IMR-90 (cell line): Measurements from ENCODE around the gene CDH12. TPM values are rescaled to one million over a fixed set of nuclear protein-coding genes. Genes with fewer than 3 reads are reported as not detected.

Experiments
- ATAC-seq: fragments of 200-7000 bp; cut with Tn5 transposase; 2 replicates; pipeline ENCODE4 v1.9.1; 2020; ENCODE audit warnings: low read depth, mild to moderate bottlenecking, moderate library complexity
- BruUV-seq: library from RNA; stranded (reverse); fragments of 400-500 nt; replicated peaks from 2 replicates; lab custom pipeline; 2021; lab: Mats Ljungman, UMichigan
- CTCF ChIA-PET: fragments of 300-600 bp; formaldehyde crosslinking; extraction: SDS; loops from one replicate; lab custom pipeline; 2021; ENCODE audit warnings: antibody characterized with exemption; lab: Yijun Ruan, JAX
- POLR2A ChIA-PET: fragments of 300-600 bp; sonication (Branson Sonifier 250); formaldehyde crosslinking; loops from one replicate; lab custom pipeline; 2022; ENCODE audit warnings: antibody characterized with exemption; ENCODE audit not compliant: unreplicated experiment; lab: Charles Lee
- DNase-seq: peaks from one replicate; pipeline ENCODE4 v3.0.0; 2013
- H2AFZ ChIP-seq: replicated peaks from 2 replicates; pipeline ENCODE3; 2013; ENCODE audit warnings: low read length, mild to moderate bottlenecking; ENCODE audit not compliant: poor library complexity
- H2AK5ac ChIP-seq: 2 replicates; pipeline ENCODE4 v1.6.1; 2013; ENCODE audit warnings: low read depth, low read length, inconsistent platforms
- H2AK9ac ChIP-seq: replicated peaks from 2 replicates; pipeline ENCODE3; 2013; ENCODE audit warnings: mild to moderate bottlenecking, low read depth, low read length, moderate library complexity; ENCODE audit not compliant: poor library complexity
- H2BK120ac ChIP-seq: 2 replicates; pipeline ENCODE4 v1.6.1; 2013; ENCODE audit warnings: low read depth, low read length, inconsistent platforms
- H2BK15ac ChIP-seq: 3 replicates; pipeline ENCODE4 v1.6.1; 2013; ENCODE audit warnings: low read depth, low read length, inconsistent platforms
- H2BK20ac ChIP-seq: 2 replicates; pipeline ENCODE4 v1.6.1; 2013; ENCODE audit warnings: low read depth, mild to moderate bottlenecking, inconsistent platforms, low read length, moderate library complexity
- H2BK5ac ChIP-seq: 2 replicates; pipeline ENCODE4 v1.6.1; 2013; ENCODE audit warnings: mild to moderate bottlenecking, low read depth, low read length, inconsistent platforms; ENCODE audit not compliant: poor library complexity, severe bottlenecking
- H3K14ac ChIP-seq: replicated peaks from 2 replicates; pipeline ENCODE4 v1.6.1; 2013; ENCODE audit warnings: low read depth, low read length, inconsistent platforms
- H3K18ac ChIP-seq: 2 replicates; pipeline ENCODE4 v1.6.1; 2013; ENCODE audit warnings: low read depth, low read length, control low read depth
- H3K23ac ChIP-seq: 2 replicates; pipeline ENCODE4 v1.6.1; 2013; ENCODE audit warnings: low read depth, low read length, inconsistent platforms
- H3K27ac ChIP-seq: 2 replicates; pipeline ENCODE4 v1.5.1; 2013; ENCODE audit warnings: mild to moderate bottlenecking, control low read depth, low read length; ENCODE audit not compliant: insufficient read depth
- H3K27me3 ChIP-seq: 2 replicates; pipeline ENCODE4 v1.6.1; 2013; ENCODE audit warnings: low read length; ENCODE audit not compliant: control insufficient read depth, insufficient read depth
- H3K36me3 ChIP-seq: 2 replicates; pipeline ENCODE4 v1.6.1; 2013; ENCODE audit warnings: low read length, mixed read lengths; ENCODE audit not compliant: control insufficient read depth, insufficient read depth
- H3K4ac ChIP-seq: 2 replicates; pipeline ENCODE4 v1.6.1; 2013; ENCODE audit warnings: low read depth, low read length, inconsistent platforms
- H3K4me1 ChIP-seq: 2 replicates; pipeline ENCODE4 v1.6.1; 2013; ENCODE audit warnings: low read length, mixed read lengths; ENCODE audit not compliant: control insufficient read depth, insufficient read depth
- H3K4me2 ChIP-seq: 2 replicates; pipeline ENCODE4 v1.6.1; 2013; ENCODE audit warnings: low read depth, mild to moderate bottlenecking, control low read depth, low read length, moderate library complexity
- H3K4me3 ChIP-seq: 2 replicates; pipeline ENCODE4 v1.5.1; 2013; ENCODE audit warnings: low read depth, mild to moderate bottlenecking, control low read depth, low read length, moderate library complexity; ENCODE audit not compliant: insufficient read depth
- H3K56ac ChIP-seq: 2 replicates; pipeline ENCODE4 v1.6.1; 2013; ENCODE audit warnings: low read length, inconsistent platforms; ENCODE audit not compliant: insufficient read depth; ENCODE audit errors: extremely low read depth
- H3K79me1 ChIP-seq, 2 experiments: 2 replicates each; pipeline ENCODE4 v1.6.1; 2013; ENCODE audit warnings: low read length in 2 of 2, inconsistent platforms in 1 of 2, low read depth in 1 of 2
- H3K9ac ChIP-seq: 2 replicates; pipeline ENCODE4 v1.6.1; 2013; ENCODE audit warnings: low read depth, low read length, control low read depth
- H3K9me1 ChIP-seq: 2 replicates; pipeline ENCODE4 v1.6.1; 2013; ENCODE audit warnings: low read length, inconsistent platforms; ENCODE audit not compliant: insufficient read depth
- H3K9me3 ChIP-seq: 2 replicates; pipeline ENCODE4 v1.6.1; 2013; ENCODE audit warnings: low read length; ENCODE audit not compliant: control insufficient read depth, insufficient read depth
- H4K20me1 ChIP-seq: 2 replicates; pipeline ENCODE4 v1.6.1; 2013; ENCODE audit warnings: low read length, inconsistent platforms; ENCODE audit not compliant: insufficient read depth
- H4K5ac ChIP-seq: 2 replicates; pipeline ENCODE4 v1.6.1; 2013; ENCODE audit warnings: mild to moderate bottlenecking, low read depth, low read length, control low read depth
- H4K8ac ChIP-seq, 2 experiments: 2 replicates each; pipeline ENCODE4 v1.6.1; 2013; ENCODE audit warnings: low read depth in 2 of 2, low read length in 2 of 2, control low read depth in 1 of 2, inconsistent platforms in 1 of 2
- H4K91ac ChIP-seq: 2 replicates; pipeline ENCODE4 v1.6.1; 2013; ENCODE audit warnings: low read depth, low read length, inconsistent platforms; ENCODE audit not compliant: insufficient read depth
- BHLHE40 ChIP-seq: fragments of 150-350 bp; IDR thresholded peaks from 2 replicates; pipeline ENCODE4 v1.6.1; 2016; ENCODE audit warnings: mild to moderate bottlenecking, low read depth, low read length
- CEBPB ChIP-seq: IDR thresholded peaks from 2 replicates; pipeline ENCODE4 v1.6.1; 2012; ENCODE audit warnings: low read depth, low read length, improper control_type of control experiment
- CHD1 ChIP-seq: IDR thresholded peaks from 2 replicates; pipeline ENCODE4 v1.6.1; 2012; ENCODE audit warnings: low read depth, low read length, improper control_type of control experiment
- CTCF ChIP-seq: conservative IDR thresholded peaks from 2 replicates; pipeline ENCODE4 v1.5.1; 2012; ENCODE audit warnings: mild to moderate bottlenecking, low read depth, low read length, improper control_type of control experiment
- MAFK ChIP-seq: IDR thresholded peaks from 2 replicates; pipeline ENCODE4 v1.6.1; 2012; ENCODE audit warnings: low read depth, low read length, improper control_type of control experiment
- MAZ ChIP-seq: IDR thresholded peaks from 2 replicates; pipeline ENCODE4 v1.6.1; 2012; ENCODE audit warnings: low read depth, mild to moderate bottlenecking, low read length, improper control_type of control experiment, moderate library complexity, borderline replicate concordance
- RFX5 ChIP-seq: IDR thresholded peaks from 2 replicates; pipeline ENCODE4 v1.8.0; 2012; ENCODE audit warnings: low read depth, mild to moderate bottlenecking, low read length, moderate library complexity
- WGBS, 2 experiments: methylation state at CpG; one replicate each; pipeline versions ENCODE4 v1.1.5 to v1.1.7; 2013; ENCODE audit warnings: missing lambda C conversion rate in 2 of 2; ENCODE audit not compliant: insufficient read length in 1 of 2; ENCODE audit errors: extremely low coverage in 2 of 2; 5-methylcytosine and 5-hydroxymethylcytosine counted together
- dilution Hi-C: fragments of 300-500 bp; cut with HindIII; formaldehyde crosslinking; loops from one replicate; pipeline ENCODE4 v1.14.3; 2018; ENCODE audit warnings: low sequenced_read_pairs; ENCODE audit not compliant: unreplicated experiment
- in situ Hi-C: fragments of 300-500 bp; cut with MboI; formaldehyde crosslinking; loops from 3 replicates; pipeline ENCODE4 v1.14.3; 2019; ENCODE audit warnings: low sequenced_read_pairs, inconsistent platforms, mixed read lengths
- intact Hi-C: fragments of 100-400 bp; cut with micrococcal nuclease; formaldehyde crosslinking; loops from 2 replicates; pipeline ENCODE4 v1.10.0; 2022
- polyA plus RNA-seq, 3 experiments: library from polyadenylated mRNA; depleted of rRNA; stranded (reverse); fragments of >200 nt; gene quantifications; 2 replicates each; pipeline ENCODE4 v1.2.3, GENCODE V29; 2012; ENCODE audit warnings: low replicate concordance in 1 of 3
- total RNA-seq: library from RNA; depleted of rRNA; stranded (reverse); fragments of >200 nt; gene quantifications from 2 replicates; pipeline ENCODE4 v1.2.3, GENCODE V29; 2012
- TF ChIP-seq, protein P1 (sequence below): fragments of 150-350 bp; IDR thresholded peaks from 2 replicates; pipeline ENCODE4 v1.6.1; 2017; ENCODE audit warnings: mild to moderate bottlenecking, antibody characterized with exemption, low read length, low read depth

The CDH12 gene
- total and polyA plus RNA-seq, 2 of the 4 experiments (the other 2 are of a cell fraction), result not detected

DNA sequence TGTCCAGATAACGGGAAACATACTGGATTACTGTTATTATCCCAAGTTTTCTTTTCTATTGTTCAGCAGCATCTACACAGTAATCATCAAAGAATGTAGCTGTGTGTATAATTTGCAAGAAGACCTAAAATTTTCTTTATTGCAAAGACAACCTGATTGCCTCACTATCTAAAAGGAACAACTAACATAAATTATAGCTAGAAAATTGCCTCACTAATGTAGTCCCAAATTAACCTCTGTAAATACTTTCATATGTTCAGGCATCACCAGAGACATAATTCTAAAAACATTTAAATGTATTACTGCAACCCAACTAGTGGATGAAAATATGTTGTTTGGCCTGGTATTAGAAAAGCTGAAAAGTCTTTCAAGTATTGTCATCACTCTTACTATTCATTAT lies 275.4 kb downstream of the CDH12 start:
- no CpG with 5 or more reads among the region's 1 CpG for WGBS, 2 experiments
- intact Hi-C loops, result no loop called here
- H3K4me3 ChIP-seq, result no peak overlapping the region
- H3K9me3 ChIP-seq, result no peaks in the 10 kb centered on the region
- no peak overlapping the region for H4K8ac ChIP-seq
- no peaks in the 10 kb centered on the region for H4K20me1 ChIP-seq
- H3K18ac ChIP-seq, result no peak overlapping the region
- H2BK120ac ChIP-seq, result no peak overlapping the region
- no peak overlapping the region for H3K4me2 ChIP-seq
- H2BK20ac ChIP-seq, result no peak overlapping the region
- H3K27me3 ChIP-seq, result no peaks in the 10 kb centered on the region
- no peak overlapping the region for H3K4ac ChIP-seq
- dilution Hi-C loops, result no loop called here
- no peak for ATAC-seq
- H3K14ac ChIP-seq, result no peak overlapping the region
- TF ChIP-seq BHLHE40 (no peak), MAZ (no peak), CTCF (no peak), CEBPB (no peak), CHD1 (no peak), MAFK (no peak), RFX5 (no peak)
- TF ChIP-seq, protein P1, sequence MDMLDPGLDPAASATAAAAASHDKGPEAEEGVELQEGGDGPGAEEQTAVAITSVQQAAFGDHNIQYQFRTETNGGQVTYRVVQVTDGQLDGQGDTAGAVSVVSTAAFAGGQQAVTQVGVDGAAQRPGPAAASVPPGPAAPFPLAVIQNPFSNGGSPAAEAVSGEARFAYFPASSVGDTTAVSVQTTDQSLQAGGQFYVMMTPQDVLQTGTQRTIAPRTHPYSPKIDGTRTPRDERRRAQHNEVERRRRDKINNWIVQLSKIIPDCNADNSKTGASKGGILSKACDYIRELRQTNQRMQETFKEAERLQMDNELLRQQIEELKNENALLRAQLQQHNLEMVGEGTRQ, result no peak
- BruUV-seq, result no TSS peak
- no peak overlapping the region for H2AK9ac ChIP-seq
- H3K56ac ChIP-seq, result no peak overlapping the region
- in situ Hi-C loops, result no loop called here
- H3K4me1 ChIP-seq, result no peaks in the 10 kb centered on the region
- no peak overlapping the region for H2BK15ac ChIP-seq
- POLR2A ChIA-PET, result no interaction called here
- H4K5ac ChIP-seq, result no peak overlapping the region
- no peaks in the 10 kb centered on the region for H3K36me3 ChIP-seq
- H2AK5ac ChIP-seq, result no peak overlapping the region
- H2AFZ ChIP-seq, result no peak overlapping the region
- no peak overlapping the region for H4K91ac ChIP-seq
- H3K27ac ChIP-seq, result no peak overlapping the region
- no peak overlapping the region for H3K9ac ChIP-seq
- no peaks in the 10 kb centered on the region for H3K79me1 ChIP-seq
- CTCF ChIA-PET, result interaction anchor here (0.6 kb wide), 1 partner anchor 201 kb away, joined by 4 read pairs; no protein-coding TSS in a partner anchor
- no peaks in the 10 kb centered on the region for H3K9me1 ChIP-seq
- no peak overlapping the region for H2BK5ac ChIP-seq
- no peak for DNase-seq
- H3K23ac ChIP-seq, result no peak overlapping the region
